SH-SY5Y (cell line): ENCODE results near the gene ERCC6.

Source experiments
- GATA2 ChIP-seq: IDR thresholded peaks from 2 replicates; pipeline ENCODE4 v1.6.1; 2011; ENCODE audit warnings: mild to moderate bottlenecking, low read depth, low read length
- GATA3 ChIP-seq: IDR thresholded peaks from 2 replicates; pipeline ENCODE4 v1.6.1; 2011; ENCODE audit warnings: low read depth, mild to moderate bottlenecking, low read length, moderate library complexity

DNA sequence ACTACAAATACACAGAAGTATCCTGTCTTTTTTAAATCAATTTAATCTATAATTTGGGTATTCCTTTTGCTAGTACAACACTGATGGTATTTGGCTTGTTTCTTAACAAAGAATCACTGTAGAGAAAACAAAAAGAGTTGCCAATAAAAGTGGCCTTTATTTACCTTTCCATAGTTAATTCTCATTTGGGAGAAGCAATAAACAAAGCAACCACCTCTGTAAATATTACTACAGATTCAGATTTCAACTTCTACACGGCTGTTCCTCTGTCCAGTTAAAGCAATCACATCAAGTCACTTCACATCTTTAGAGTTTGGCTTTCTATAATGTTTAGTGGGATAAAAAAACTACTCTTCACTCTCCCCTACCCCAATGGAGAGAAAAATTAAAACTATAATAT is 34.4 kb downstream of the ERCC6 start:
- no peak for TF ChIP-seq GATA2
- TF ChIP-seq GATA3 = no peak
